GF-D8 (cell line): ENCODE data around the gene C11orf87.

Experiments used
- DNase-seq: peaks from one replicate; lab custom pipeline; 2025; lab: John Stamatoyannopoulos, UW

Gene C11orf87

DNA sequence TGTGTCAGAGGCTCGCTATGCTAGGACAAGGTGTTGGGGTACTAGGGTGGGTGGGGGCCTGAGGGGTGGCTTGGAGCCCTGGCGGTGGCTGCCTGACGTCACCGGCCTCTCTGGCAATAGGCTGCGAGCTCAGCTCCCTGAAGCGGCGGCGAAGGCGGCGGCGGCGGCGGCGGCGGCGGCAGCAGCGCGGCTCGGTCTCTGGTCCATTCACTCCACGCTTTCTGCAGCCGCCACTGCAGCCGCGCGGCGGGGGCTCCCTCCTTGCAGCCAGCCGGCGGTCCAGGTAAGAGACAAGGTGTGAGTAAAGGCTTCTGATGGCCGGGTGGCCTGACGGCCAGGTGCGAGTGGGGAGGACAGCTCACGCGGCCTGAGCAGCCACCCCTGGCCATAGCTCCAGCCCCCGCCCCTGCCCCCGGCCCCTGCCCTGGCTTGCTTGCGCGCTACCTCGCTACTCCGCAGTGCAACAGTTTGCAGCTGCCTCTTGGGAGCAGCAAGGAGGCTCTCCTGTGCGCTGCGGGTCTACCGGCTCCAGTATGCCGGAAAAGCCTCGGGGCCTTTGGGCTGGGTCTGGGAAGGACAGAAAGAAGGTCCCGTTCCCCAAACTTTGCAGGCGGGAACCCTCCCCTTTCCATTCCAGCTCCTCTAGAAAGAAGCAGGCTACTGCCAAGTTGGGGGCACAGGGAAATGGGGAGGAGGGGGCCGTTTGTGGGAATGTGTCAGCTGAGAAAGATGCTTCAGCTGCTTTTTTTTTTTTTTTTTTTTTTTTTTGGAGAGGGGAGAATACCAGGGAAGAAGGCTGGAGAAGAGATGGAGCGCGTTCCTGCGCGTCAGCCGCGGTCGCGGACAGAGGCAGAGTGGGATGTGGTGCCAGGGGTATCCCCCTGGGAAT lies at the start of gene C11orf87:
Gene C11orf87, plus strand, starts transcription at position 210 of the 889 bp plus-strand sequence. CDS start 1,444 bp downstream, outside the sequence.
- DNase-seq, result no peak

DNA sequence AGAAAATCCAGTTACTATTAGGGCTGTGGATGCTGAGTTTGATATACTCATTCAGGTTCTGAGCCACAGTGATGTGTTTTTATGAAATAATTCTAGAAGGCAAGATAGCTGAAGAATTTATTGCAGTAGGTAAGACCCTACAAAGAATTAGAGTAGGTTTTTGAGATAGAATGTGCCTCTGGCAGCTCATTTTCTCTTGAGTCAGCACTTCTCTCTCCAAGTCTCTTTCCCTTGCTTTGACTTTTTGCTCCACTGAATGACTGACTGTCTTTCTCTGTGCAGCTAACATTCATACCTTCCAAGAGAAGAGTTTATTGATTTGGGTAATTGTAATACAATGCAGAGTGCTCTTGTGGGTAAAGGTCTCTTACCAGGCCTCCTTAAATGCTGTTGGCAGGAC lies 48.0 kb upstream of the C11orf87 start:
- no peak for DNase-seq

DNA sequence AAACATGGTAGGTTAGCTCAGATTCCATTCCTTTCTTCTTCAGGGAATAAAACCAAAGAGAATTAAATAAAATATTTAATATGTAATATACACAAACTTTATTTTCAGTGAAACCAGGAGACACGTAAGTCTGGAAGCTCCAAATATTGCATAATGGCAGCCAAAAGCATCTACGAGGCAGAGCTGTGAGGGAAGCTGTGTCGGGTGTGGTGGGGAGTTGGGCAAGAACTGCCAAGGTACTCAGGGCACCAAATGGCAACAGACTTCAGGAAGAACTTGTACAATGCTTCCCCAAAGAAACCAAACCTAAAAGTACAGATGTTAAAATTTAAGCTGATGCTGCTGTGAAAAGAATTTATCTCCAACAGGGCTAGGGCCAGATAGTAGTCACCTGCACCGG lies 47.5 kb upstream of the C11orf87 start:
- DNase-seq, result no peak

DNA sequence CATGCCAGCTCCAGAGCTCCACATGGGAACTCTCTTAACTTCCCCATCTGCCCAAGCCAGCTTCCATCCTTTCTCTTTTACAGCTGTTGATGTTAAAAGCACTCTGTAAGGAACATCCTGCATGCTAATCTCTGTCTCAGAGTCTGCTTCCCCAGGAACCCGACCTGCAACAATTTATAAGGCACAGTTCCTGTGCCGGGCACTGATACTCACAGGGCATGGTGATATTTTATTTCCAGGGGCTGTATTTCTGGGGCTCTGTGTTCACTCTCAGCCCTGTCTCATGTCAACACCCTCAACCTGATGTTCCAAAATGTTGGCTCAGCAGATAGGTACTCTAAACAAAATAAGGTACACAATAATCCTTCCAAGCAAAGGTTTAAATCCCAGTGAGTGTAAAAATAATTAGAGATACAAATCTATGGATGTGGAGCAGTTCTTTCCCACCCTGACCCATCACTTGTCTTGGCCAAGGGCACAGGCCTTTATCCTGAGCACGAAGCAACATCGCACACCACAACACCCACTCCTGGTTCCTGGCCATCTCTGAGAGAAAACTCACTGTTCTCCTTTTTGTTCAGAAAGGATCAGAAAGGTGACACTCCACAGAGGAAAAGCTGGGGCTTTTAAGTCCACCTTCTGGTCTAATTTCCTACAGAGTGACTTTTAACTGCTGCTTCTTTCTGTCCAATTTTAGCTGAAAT lies 44.8 kb upstream of the C11orf87 start:
- no peak for DNase-seq

DNA sequence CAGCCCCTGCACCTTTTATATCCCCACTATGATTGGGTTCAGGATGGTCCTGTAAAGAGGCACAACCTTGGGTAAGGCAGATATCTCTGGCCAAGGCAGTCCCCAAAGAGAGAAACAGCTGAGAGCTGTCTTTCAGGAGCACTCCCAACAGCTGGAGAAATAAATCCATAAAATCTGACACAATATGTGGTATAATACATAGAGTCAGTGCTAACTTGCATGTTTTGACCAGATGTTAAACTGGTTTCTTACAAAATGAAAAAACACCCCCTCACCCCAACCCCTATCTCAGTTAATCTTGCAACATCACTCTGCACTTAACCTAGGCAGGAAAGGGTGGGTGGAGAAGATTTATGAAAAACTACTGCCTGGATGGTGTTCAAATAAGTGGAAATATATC lies 44.0 kb upstream of the C11orf87 start:
- DNase-seq, result no peak

DNA sequence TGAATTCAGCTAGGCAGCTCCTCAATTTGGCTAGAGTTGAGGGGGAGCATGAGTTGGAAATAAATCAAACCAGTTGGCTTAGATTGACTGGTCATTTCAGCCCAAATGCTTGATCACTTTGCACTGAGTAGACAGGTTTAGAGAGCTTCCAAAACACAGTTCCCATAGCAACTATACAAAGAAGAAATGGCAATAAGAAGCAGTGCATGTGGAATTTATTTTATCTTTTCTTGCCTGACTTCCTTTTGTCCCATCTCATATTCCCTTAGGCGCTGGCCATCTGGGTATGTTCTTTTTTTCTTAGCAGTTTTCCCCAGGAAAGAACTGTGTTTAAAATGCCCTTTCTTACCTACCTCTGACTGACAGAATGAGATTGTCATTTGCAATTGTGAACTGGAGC lies 38.7 kb upstream of the C11orf87 start:
- DNase-seq, result no peak

DNA sequence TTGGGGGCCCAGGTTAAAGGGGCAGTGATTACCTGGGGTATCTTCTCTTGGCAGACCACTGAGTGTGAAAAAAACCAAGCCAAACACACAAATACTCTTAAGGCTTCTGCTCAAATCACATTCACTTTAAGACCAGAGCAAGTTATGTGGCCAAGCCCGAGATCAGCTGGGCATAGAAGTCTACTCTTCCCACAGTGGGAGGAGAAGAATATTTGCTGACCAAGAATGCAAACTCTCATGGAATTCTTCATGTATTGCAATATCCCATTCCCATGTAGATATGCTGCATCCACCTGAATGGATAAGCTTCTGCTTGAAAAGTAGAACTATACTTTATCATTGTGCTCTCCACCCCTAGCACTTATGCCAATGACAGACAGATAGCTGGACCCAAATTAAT lies 37.1 kb upstream of the C11orf87 start:
- DNase-seq, result no peak

DNA sequence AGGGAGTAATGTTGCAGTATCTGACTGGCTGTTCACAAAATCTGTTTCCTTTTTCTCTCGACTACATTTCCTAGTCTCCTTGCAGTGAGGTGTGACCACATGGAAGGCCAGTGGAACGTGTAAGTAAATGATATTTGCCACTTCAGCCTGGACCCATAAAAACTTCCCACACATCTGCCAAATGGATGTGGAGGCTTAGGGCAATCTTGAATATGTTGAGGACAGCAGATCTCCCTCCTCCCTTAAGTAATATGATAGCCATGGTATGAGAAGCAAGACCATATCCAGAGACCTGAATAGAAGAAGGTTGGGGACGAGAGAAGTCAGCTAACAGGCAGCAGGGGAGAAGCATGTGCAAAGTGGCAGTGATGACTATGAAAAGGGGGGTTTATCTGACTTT lies 33.0 kb upstream of the C11orf87 start:
- DNase-seq, result no peak

DNA sequence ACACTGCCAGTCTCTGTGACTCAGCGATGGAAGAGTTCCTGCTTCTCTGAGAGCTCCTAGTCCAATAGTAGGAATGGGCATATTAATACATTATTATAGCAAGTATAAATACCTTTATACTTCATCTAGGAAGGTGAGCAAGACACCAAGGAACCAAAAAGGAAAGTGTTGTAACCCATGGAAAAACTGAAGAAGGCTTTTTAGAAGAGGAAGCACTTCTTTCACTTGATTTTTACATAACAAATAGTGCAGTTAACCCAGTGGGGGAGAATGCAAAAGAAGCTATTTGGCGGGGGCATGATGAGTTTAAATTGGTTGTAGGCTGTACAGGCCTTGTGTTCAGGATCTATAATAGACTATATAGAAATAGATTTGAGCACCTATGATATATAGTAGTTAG lies 31.2 kb upstream of the C11orf87 start:
- no peak for DNase-seq

DNA sequence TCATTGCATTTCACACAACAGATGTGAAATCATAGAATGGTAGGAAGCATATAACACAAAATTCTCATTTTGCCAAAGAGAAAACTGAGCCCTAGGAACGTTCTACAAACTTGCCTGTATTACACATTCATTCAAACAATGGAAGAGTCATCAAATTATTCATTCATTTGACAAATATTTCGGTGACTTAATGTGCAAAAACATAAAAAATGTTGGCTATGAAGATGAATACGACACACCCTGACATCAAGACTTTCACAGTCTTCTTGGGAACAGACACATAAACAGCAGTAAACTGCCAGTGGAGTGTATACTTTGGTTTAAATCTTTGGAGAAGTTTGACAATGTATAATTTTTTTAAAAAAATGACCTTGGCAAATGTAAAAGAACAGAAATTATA lies 20.4 kb upstream of the C11orf87 start:
- no peak for DNase-seq

DNA sequence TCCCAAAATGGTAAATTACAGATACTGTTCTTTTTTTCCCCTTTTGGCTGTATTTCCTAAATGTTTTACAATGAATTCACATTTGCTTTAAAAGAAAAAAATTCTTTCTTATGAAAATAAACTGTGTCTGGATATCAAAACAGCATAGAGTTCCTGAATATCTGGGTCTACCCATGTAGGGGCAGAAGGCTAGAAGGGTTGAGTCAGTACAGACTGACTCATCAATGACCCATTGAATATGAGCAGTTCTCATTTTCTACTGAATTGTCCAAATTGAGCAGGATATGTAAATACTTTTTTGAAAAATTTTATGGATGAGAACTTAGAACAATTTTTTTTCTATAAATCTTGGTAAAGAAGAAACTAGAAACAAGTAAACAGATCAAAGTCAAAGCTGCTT lies 16.3 kb upstream of the C11orf87 start:
- no peak for DNase-seq

DNA sequence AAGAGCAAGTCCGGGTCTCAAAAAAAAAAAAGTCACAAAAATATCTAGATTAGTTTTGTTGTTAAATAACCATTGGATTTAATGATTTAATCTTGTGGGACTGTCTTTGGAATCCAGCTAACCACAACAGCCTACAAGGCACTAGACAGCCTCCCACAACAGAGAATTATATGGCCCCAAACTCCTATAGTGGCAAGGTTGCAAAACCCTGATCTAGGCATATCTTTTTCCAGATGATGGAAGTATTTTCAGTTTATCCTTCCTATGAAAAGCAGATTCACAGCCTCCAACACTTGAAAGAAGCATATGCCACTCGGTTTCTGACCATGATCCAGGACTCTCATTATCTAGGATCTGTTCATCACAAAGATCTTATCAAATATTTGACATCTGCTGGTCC lies 5.4 kb upstream of the C11orf87 start:
- DNase-seq, result no peak

DNA sequence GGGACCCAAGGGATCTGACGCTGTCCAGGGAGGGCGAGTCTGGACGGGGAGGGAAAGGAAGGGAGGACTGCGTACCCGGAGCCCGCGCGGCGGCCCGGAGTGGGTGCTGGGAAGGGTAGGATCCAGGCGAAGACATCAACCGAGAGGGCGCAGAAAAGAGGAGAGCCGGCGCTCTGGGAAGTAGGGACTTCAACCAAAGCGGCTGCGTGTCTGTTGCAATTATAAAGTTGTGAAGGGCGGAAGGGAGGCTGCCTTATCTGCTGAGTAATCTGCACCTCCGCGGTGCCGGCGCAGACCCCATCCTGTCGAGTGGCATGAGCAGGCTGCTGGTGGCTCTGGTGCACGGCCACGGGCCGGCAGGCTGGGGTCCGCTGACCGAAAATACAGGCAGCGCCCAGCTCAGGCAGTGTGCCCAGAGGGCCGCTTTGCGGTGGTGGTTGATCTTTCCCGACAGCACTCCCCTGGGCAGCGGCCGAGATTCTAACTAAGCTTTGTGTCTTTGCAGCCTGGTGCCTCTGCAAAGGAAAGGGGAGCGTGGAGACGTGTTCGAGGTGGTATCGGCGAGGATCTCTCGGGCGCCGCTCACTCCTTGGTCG lies 978 bp downstream of the C11orf87 start:
- no peak for DNase-seq

DNA sequence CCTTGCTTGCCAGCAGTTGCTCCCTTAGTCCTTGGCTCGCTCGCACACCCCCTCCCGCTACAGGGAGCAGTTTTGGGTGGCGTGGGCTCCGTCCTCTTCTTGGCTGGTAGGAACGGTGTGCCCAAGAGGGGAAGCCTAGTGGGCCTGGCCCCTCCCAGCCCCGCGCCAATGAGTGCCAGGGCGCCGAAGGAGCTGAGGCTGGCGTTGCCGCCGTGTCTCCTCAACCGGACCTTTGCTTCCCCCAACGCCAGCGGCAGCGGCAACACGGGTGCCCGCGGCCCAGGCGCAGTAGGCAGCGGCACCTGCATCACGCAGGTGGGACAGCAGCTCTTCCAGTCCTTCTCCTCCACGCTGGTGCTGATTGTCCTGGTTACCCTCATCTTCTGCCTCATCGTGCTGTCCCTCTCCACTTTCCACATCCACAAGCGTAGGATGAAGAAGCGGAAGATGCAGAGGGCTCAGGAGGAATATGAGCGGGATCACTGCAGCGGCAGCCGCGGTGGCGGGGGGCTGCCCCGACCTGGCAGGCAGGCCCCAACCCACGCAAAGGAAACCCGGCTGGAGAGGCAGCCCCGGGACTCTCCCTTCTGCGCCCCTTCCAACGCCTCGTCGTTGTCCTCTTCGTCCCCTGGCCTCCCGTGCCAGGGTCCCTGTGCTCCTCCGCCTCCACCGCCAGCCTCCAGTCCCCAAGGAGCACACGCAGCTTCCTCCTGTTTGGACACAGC lies 1.6 kb downstream of the C11orf87 start:
- DNase-seq, result no peak

DNA sequence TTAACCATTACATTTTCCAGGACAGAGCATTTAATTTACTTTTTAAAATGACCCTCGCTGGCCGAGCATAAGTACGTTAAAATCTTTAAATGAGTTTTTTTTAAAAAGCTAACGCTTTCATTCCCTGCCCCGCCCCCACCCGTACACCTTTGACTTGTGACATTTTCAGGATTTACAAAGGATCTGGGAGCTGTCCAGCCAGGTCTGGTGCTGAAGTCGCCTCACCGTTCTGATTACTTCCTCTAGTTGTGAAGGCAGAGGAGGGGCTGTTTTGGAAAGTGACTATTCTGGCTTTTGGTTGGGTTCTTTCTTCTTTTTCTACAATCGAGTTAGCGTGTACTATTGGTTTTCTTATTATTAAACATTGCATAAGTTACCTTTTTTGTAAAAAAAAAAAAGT lies 2.9 kb downstream of the C11orf87 start:
- no peak for DNase-seq

DNA sequence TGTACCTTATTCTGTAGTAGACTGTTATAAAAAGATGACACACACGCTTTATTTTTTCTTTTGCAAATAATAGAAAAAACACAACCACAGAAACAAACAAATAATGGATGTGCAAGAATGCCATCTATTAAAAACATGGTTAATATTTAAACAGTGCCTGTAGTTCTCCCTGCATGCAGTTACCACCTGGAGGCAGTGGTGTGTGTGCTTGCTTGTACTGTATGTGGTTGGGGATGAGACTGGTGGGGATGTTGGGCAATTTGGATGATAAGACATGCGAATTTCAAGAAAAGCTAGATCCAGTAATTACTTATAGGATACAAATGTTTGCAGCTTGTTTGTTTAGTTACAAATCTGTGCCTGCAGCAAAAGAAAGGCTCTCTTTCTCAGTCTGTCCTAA lies 3.6 kb downstream of the C11orf87 start:
- DNase-seq, result no peak

DNA sequence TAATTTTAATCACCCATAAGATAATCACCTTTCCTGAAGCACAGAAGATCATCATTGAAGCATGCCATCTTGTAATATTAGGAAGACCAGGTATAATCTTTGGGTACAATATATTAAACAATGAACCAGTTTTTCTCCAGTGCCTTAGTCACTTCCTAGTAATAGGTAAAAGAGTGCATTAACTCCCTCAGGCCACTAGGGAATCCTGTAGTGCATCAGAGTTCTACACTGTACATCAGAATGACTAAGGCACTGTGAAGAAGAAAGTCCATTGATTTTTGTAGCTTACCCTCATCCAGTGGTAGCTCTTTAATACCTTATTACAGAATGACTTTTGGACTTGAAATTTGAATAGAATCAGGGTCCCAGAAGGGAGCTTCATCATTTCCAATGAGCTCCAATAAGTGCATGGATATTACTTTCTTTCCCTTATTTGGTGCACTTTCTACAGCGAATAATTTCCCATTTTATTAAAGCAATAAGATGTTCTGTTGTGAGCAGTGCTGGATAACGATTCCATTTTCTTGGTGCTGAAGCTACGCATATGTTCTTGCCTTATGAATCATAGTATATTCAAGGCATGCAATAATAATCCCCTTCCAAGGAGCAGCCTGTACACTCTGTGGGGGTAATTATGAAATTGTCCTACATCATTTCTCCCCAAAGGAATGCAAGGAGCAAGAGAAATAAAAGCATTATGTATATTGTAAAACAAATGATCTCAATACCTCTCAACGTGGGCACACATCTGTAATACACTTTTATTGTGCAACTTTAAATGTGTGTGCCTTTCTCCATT lies 4.7 kb downstream of the C11orf87 start:
- no peak for DNase-seq

DNA sequence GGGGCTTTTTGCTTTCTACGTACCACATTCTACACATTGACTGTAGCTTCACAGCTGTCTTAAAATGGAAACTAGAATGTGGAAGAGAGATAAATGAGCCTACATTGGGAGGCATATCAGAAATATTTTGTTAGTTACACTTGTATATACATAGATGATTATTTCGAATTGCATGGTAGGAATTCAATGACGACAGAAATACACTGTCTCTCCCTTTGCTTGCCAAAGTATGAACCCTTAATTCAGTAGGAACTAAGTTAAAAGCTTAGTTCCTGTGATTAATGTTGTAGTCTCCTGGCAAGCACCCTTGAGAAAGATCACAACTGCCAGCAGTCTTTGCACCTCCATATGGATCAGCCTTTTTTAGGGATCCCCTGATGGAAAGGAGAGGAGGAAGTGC lies 10.1 kb downstream of the C11orf87 start:
- DNase-seq, result no peak

DNA sequence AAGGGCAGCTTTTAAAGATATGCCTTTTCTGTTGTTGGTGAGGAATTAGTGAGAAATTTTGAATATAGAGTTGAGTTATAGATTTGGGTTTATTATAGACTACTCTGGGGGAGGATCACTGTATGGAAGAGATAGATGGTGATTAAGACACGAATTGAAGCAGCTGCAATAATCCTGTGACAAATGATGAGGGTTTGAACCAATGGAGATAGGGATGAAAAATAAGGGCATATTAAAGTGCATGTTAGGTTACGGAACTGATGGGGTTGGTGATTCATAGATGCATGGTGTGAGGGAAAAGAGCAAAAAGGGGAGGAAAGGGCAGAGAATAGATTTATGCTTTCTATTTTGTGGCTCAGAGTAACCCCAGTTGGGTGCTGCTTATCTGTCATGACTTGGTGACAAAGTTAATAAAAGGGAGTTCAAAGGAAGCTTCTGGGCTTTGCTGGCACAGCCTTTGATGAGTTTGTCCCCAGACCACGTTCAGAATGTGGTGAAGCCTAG lies 11.8 kb downstream of the C11orf87 start:
- no peak for DNase-seq

DNA sequence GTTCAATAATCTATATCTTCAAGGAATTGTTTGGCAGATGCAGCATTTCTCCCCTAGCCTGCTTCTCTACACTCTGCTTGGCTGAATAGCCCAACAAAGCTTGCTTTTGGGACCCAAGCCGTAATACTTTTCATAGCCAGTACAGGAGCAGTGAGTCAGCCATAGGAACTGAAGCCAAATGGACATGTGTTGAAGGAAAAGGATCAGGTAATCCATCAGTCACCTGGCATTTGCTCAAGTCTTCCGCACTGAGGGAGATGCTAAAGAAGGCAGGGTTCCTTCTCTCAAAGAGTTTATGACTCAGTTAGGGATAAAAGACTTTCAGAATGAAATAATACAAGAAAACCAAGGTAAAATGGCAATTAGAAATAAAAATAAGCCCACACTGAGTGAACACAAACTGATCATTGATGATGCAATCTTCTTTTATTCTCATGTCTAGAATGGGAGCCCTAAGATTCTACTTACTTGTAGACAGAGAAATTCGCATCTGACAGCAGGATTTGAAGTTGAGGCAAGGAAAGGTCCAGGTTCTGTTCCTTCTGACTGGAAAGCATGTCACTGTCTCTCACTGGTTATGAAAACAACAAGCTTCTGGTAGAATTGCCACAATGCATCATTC lies 13.2 kb downstream of the C11orf87 start:
- no peak for DNase-seq

DNA sequence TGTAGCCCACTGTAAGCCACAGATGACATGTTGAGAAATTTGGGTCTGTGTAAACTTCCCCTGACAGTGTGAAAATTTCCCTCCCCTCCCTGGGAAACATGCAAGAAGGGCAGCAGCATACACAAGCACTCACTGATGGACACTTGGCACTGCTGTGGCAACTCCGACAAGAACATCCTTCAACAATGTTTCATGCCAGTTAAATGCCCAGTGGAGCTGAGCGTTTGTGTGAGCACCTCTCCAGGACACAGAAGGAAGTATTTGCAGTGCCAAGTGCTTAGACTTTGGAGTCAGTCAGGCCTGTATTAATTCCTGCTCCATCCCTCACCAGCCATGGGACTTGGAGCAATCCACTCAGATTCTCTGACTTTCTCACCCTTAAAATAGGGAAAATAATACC lies 17.7 kb downstream of the C11orf87 start:
- no peak for DNase-seq
